HEK293 (cell line): ENCODE data around the gene KRT7.

Source experiments
- CTCF ChIA-PET: fragments of 350-600 bp; formaldehyde crosslinking; extraction: SDS; loops from one replicate; lab custom pipeline; 2021; ENCODE audit warnings: antibody characterized with exemption; lab: Yijun Ruan, JAX
- POLR2A ChIA-PET: fragments of 300-600 bp; formaldehyde crosslinking; extraction: SDS; loops from one replicate; lab custom pipeline; 2020; ENCODE audit warnings: antibody characterized with exemption, inconsistent platforms; lab: Yijun Ruan, JAX
- H3K27ac ChIP-seq: fragments of 200-500 bp; sonication (Bioruptor generic); 2 replicates; pipeline ENCODE4 v1.5.1; 2014; ENCODE audit warnings: low read depth, low read length, control low read depth, inconsistent platforms; ENCODE audit errors: extremely low read depth
- H3K36me3 ChIP-seq, 2 experiments: fragments of 200-500 bp in 1 of 2; sonication (Bioruptor generic) in 1 of 2; 1 replicate in 1 of 2; 2 replicates in 1 of 2; pipeline ENCODE4 v1.5.1; 2014 to 2017; ENCODE audit warnings: inconsistent platforms in 2 of 2, low read length in 2 of 2; ENCODE audit not compliant: control insufficient read depth in 2 of 2, insufficient read depth in 1 of 2
- H3K4me1 ChIP-seq: fragments of 200-500 bp; sonication (Bioruptor generic); 2 replicates; pipeline ENCODE4 v1.5.1; 2014; ENCODE audit warnings: mild to moderate bottlenecking, low read length, inconsistent platforms; ENCODE audit not compliant: control insufficient read depth, insufficient read depth
- H3K4me3 ChIP-seq: 2 replicates; pipeline ENCODE4 v1.5.1; 2011; ENCODE audit warnings: low read depth, mild to moderate bottlenecking, control low read depth, low read length, moderate library complexity
- H3K9me3 ChIP-seq: fragments of 200-500 bp; sonication (Bioruptor generic); 2 replicates; pipeline ENCODE4 v1.5.1; 2014; ENCODE audit warnings: low read depth, low read length, inconsistent platforms; ENCODE audit not compliant: control insufficient read depth, insufficient read depth
- GLIS1 ChIP-seq: fragments of 450-650 bp; formaldehyde crosslinking; IDR thresholded peaks from 2 replicates; pipeline ENCODE4 v1.5.1; 2016; ENCODE audit warnings: missing biosample characterization, missing genetic modification characterization
- GLIS2 ChIP-seq: fragments of 450-650 bp; formaldehyde crosslinking; IDR thresholded peaks from 2 replicates; pipeline ENCODE4 v1.5.1; 2016; ENCODE audit warnings: missing biosample characterization, missing genetic modification characterization
- KLF8 ChIP-seq: fragments of 450-650 bp; formaldehyde crosslinking; IDR thresholded peaks from 2 replicates; pipeline ENCODE4 v1.5.1; 2016; ENCODE audit warnings: missing biosample characterization, missing genetic modification characterization
- SCRT1 ChIP-seq: fragments of 450-650 bp; formaldehyde crosslinking; IDR thresholded peaks from 2 replicates; pipeline ENCODE4 v1.5.1; 2016; ENCODE audit warnings: missing biosample characterization, missing genetic modification characterization, borderline replicate concordance
- SCRT2 ChIP-seq: fragments of 450-650 bp; formaldehyde crosslinking; IDR thresholded peaks from 2 replicates; pipeline ENCODE4 v1.5.1; 2016; ENCODE audit warnings: missing biosample characterization, missing genetic modification characterization
- ZBTB48 ChIP-seq: fragments of 450-650 bp; formaldehyde crosslinking; IDR thresholded peaks from 2 replicates; pipeline ENCODE4 v1.5.1; 2016; ENCODE audit warnings: missing biosample characterization, missing genetic modification characterization
- ZNF155 ChIP-seq: fragments of 450-650 bp; formaldehyde crosslinking; IDR thresholded peaks from 2 replicates; pipeline ENCODE4 v1.5.1; 2016; ENCODE audit warnings: missing biosample characterization, missing genetic modification characterization
- ZNF266 ChIP-seq: fragments of 450-650 bp; formaldehyde crosslinking; IDR thresholded peaks from 2 replicates; pipeline ENCODE4 v1.5.1; 2016; ENCODE audit warnings: missing biosample characterization, missing genetic modification characterization, low read depth
- ZNF391 ChIP-seq: fragments of 450-650 bp; formaldehyde crosslinking; IDR thresholded peaks from 2 replicates; pipeline ENCODE4 v1.5.1; 2016; ENCODE audit warnings: low read depth, missing biosample characterization, missing genetic modification characterization, borderline replicate concordance
- ZNF433 ChIP-seq: fragments of 450-650 bp; formaldehyde crosslinking; IDR thresholded peaks from 2 replicates; pipeline ENCODE4 v1.5.1; 2016; ENCODE audit warnings: missing biosample characterization, missing genetic modification characterization, low read depth
- ZNF514 ChIP-seq: fragments of 450-650 bp; formaldehyde crosslinking; IDR thresholded peaks from 2 replicates; pipeline ENCODE4 v1.5.1; 2016; ENCODE audit warnings: missing biosample characterization, missing genetic modification characterization
- ZNF549 ChIP-seq: fragments of 450-650 bp; IDR thresholded peaks from 2 replicates; pipeline ENCODE4 v1.5.1; 2018; ENCODE audit warnings: missing biosample characterization, missing genetic modification characterization, mild to moderate bottlenecking, inconsistent platforms, moderate library complexity
- ZNF670 ChIP-seq: fragments of 450-650 bp; formaldehyde crosslinking; IDR thresholded peaks from 2 replicates; pipeline ENCODE4 v1.5.1; 2016; ENCODE audit warnings: missing biosample characterization, missing genetic modification characterization, low read depth
- ZNF76 ChIP-seq: fragments of 450-650 bp; formaldehyde crosslinking; IDR thresholded peaks from 2 replicates; pipeline ENCODE4; 2016; ENCODE audit warnings: low read depth, missing biosample characterization, missing genetic modification characterization, borderline replicate concordance
- TF ChIP-seq, protein P1 (sequence below): fragments of 450-650 bp; formaldehyde crosslinking; IDR thresholded peaks from 2 replicates; pipeline ENCODE4 v1.5.1; 2017; ENCODE audit warnings: missing biosample characterization, mild to moderate bottlenecking, missing genetic modification characterization, moderate library complexity
- TF ChIP-seq, protein P2 (sequence below): fragments of 450-650 bp; formaldehyde crosslinking; IDR thresholded peaks from 2 replicates; pipeline ENCODE4 v1.5.1; 2016; ENCODE audit warnings: missing biosample characterization, missing genetic modification characterization

Gene KRT7

DNA sequence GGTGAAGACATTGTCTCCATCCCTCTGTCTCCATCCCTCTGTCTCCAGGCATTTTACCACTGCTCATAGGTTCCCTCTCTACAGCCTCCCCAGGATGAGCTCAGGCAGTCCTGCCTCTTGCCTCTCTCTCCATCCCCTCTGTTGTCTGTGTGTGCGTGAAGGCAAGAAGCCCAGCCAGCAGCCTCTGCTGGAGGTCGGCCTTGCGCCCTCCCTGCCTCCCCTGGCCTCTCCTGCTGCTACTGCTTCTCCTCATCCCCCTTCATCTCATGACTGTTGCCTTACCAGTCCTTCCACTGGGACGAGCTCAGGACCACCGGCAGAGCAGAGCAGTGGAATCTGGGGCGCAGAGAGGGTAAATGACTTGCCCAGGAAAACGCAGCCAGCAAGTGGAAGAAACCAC lies 44.4 kb upstream of the KRT7 start:
- Histone ChIP-seq H3K4me3 (no peak overlapping the region), H3K36me3 (no peaks in the 10 kb centered on the region), H3K9me3 (no peaks in the 10 kb centered on the region), H3K4me1 (peaks cover 2% of the 10 kb centered on the region; the same call in 1 of the 2 replicates), H3K27ac (no peak overlapping the region)
- POLR2A ChIA-PET: interaction anchor here (0.8 kb wide), 1 partner anchor 14 kb away, joined by 3 read pairs; no protein-coding TSS in a partner anchor
- CTCF ChIA-PET: interaction anchor here (0.6 to 5.7 kb wide), 6 partner anchors 17 to 173 kb away, joined by 3 to 38 read pairs (median 3); no protein-coding TSS in a partner anchor
- TF ChIP-seq ZNF155 (tag by site-specific recombination) (no peak), KLF8 (tag by site-specific recombination) (no peak), GLIS2 (peak; percentile 46; the same call in 1 of the 2 replicates), ZNF266 (tag by site-specific recombination) (no peak), ZNF514 (tag by site-specific recombination) (no peak), SCRT1 (no peak), GLIS1 (tag by site-specific recombination) (peak; percentile 99), ZNF670 (tag by site-specific recombination) (no peak), ZNF549 (tag by site-specific recombination) (no peak), ZNF76 (no peak)
- TF ChIP-seq, protein P1, sequence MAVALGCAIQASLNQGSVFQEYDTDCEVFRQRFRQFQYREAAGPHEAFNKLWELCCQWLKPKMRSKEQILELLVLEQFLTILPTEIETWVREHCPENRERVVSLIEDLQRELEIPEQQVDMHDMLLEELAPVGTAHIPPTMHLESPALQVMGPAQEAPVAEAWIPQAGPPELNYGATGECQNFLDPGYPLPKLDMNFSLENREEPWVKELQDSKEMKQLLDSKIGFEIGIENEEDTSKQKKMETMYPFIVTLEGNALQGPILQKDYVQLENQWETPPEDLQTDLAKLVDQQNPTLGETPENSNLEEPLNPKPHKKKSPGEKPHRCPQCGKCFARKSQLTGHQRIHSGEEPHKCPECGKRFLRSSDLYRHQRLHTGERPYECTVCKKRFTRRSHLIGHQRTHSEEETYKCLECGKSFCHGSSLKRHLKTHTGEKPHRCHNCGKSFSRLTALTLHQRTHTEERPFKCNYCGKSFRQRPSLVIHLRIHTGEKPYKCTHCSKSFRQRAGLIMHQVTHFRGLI (tag by site-specific recombination): peak; percentile 81
- TF ChIP-seq, all 188 proteins: peak for 3

DNA sequence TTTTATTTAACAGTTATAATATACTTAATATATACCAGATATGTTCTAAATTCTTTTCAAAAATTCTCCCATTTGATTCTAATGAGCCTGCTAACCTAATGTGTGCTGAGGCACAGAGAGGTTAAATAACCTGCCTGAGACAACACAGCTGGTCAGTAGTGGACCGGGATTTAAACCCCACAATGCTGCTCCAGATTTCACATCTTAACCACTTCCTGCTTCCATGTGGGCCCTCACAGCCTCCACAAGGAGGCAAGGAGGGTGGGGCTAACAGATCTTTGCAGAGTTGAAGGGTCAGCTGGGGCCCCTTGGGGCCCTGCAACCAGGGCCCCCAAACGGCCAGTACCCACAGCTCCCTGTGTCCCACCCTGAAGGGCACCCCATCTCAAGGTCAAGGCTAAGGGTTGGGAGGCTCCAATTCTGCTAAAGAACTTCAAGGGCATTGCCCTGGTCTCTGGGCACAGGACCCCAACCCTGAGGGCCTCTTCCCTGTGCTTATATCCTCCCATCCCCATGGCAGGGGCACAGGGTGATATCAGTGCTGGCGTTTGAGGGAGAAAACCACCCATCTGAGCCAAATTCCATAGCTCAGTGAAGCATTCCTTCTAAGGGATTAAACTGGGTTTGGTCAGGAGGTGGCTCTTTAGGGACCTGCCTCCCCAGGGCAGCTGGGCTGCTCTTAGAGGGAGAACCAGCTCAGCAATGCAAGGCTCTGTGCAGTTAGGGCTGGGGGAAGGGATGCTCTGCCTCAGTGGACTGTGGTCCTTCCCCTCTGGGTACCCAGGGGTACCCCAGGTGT lies 43.5 kb upstream of the KRT7 start:
- ChIA-PET POLR2A (interaction anchor here (0.8 to 1.2 kb wide), 3 partner anchors 8 to 17 kb away, joined by 3 to 4 read pairs (median 3); no protein-coding TSS in a partner anchor), CTCF (interaction anchor here (0.5 to 5.7 kb wide), 8 partner anchors 10 to 680 kb away, joined by 3 to 53 read pairs (median 4); no protein-coding TSS in a partner anchor)
- Histone ChIP-seq H3K36me3 (no peaks in the 10 kb centered on the region), H3K9me3 (no peaks in the 10 kb centered on the region), H3K4me3 (no peak overlapping the region), H3K4me1 (peaks cover 2% of the 10 kb centered on the region; the same call in 1 of the 2 replicates), H3K27ac (no peak overlapping the region)
- TF ChIP-seq, protein P2, sequence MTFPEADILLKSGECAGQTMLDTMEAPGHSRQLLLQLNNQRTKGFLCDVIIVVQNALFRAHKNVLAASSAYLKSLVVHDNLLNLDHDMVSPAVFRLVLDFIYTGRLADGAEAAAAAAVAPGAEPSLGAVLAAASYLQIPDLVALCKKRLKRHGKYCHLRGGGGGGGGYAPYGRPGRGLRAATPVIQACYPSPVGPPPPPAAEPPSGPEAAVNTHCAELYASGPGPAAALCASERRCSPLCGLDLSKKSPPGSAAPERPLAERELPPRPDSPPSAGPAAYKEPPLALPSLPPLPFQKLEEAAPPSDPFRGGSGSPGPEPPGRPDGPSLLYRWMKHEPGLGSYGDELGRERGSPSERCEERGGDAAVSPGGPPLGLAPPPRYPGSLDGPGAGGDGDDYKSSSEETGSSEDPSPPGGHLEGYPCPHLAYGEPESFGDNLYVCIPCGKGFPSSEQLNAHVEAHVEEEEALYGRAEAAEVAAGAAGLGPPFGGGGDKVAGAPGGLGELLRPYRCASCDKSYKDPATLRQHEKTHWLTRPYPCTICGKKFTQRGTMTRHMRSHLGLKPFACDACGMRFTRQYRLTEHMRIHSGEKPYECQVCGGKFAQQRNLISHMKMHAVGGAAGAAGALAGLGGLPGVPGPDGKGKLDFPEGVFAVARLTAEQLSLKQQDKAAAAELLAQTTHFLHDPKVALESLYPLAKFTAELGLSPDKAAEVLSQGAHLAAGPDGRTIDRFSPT (tag by site-specific recombination): no peak
- 0 out of 2 replicates have a peak, but pooled peaks have one; percentile 25 for TF ChIP-seq ZBTB48 (tag by site-specific recombination)

DNA sequence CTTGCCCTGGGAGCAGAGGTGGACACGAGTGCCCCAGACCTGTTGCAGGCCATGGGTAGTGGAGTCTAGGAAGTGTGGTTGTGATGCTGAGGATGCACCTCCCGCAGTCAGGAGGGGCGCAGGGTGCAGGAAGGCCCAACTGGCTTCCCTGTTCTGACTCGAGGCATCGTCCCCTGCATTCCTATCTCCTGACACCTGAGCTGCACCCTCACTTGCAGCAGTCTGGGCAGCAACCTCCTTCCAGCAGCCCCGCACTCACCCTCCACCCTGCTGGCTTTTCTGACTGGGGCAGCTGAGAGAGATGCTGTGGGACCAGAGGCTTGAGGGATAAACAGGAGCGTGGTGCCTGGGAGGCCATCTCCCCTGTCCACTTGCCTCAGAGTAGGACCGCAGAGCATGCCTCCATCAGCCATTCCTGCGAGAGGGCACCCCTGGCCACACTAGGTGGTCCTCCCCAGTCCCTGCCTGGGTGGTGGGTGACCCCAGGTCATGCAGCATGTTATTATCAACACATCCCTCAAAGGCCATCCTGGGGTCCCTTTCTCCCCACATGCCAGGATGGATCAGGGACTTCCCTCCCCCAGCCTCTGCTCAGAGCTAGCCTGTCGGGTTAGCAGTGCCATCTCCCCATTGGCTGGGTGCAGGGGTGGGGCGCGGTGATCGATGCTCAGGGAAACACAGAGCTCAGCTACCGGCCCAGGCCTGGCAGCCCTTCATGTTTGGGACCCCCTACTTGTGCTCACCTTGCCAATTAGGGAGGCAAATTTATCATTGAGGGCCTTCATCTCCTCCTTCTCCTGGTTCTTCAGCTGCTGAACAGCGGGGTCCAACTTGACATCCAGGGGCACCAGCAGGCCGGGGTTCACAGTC lies 41.9 kb upstream of the KRT7 start:
- CTCF ChIA-PET: interaction anchor here (0.6 to 5.7 kb wide), 8 partner anchors 11 to 167 kb away, joined by 3 to 53 read pairs (median 6); no protein-coding TSS in a partner anchor
- TF ChIP-seq ZNF391 (tag by site-specific recombination) (no peak), GLIS2 (peak; percentile 42; the same call in 1 of the 2 replicates), ZNF433 (tag by site-specific recombination) (no peak), SCRT1 (0 out of 2 replicates have a peak, but pooled peaks have one; percentile 19), SCRT2 (tag by site-specific recombination) (peak; percentile 68), GLIS1 (tag by site-specific recombination) (peak; percentile 22; the same call in 1 of the 2 replicates)
- POLR2A ChIA-PET: interaction anchor here (0.7 to 2.3 kb wide), 12 partner anchors 8 to 683 kb away, joined by 3 to 19 read pairs (median 4); no protein-coding TSS in a partner anchor
- H3K9me3 ChIP-seq: no peaks in the 10 kb centered on the region
- no peak overlapping the region for H3K27ac ChIP-seq
- no peaks in the 10 kb centered on the region for H3K36me3 ChIP-seq
- H3K4me3 ChIP-seq: peak overlapping the region; percentile 6
- H3K4me1 ChIP-seq: peaks cover 2% of the 10 kb centered on the region; the same call in 1 of the 2 replicates
